GM10266 (cell line): ENCODE results near the gene SDC4.

Source experiments
- DNase-seq: peaks from one replicate; pipeline ENCODE4 v3.0.0; 2012; ENCODE audit errors: extremely low spot score
- CTCF ChIP-seq: IDR thresholded peaks from 2 replicates; pipeline ENCODE4 v1.5.1; 2012; ENCODE audit warnings: mild to moderate bottlenecking, low read depth; ENCODE audit not compliant: control insufficient read depth, insufficient read depth; ENCODE audit errors: missing control alignments

SDC4 gene

GRCh38 chr20:45370571-45371160 is 22.4 kb upstream of the SDC4 start:
- no peak for DNase-seq
- TF ChIP-seq CTCF, result no peak

DNA sequence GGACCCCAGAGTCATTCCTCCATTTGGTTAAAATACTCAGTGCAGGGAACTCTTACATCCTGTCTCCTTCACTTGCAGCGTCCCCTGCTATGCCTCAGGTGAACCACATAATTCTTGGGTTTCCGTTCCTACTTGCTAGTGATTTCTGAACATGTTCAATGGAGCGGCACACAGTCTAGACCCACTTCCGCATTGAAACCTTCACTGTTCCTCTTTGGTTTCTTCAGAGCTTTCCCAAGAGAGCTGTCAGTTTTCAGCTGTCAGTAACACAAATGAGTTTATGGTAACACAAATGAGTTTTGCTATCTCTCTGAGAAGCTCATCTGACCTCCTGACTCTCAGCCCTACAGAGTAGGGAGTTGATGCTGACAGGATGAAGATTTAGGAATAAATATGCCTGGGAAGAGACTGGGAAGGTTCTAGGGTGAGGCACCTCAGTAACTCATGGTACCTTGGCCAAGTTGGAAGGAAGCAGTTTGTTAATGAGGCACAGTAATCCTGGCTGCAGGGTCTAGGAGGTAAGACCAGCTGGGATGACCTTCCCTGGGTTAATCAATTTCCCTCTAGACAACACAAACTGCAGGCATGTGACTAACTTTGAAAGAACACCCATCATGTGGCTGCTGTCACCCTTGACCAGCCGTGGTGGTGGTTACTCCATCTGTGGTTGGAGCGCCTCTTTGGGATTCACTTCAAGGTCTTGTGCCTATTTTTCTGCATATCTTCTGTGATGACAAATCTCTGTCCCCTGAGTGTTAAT is 20.2 kb upstream of the SDC4 start:
- peak; percentile 84 for DNase-seq
- no peak for TF ChIP-seq CTCF

GRCh38 chr20:45367126-45367525 is 18.9 kb upstream of the SDC4 start:
- no peak for DNase-seq
- no peak for TF ChIP-seq CTCF

GRCh38 chr20:45366631-45367030 is 18.4 kb upstream of the SDC4 start:
- no peak for TF ChIP-seq CTCF
- DNase-seq, result no peak

GRCh38 chr20:45366192-45366591 is 18.0 kb upstream of the SDC4 start:
- no peak for DNase-seq
- no peak for TF ChIP-seq CTCF

DNA sequence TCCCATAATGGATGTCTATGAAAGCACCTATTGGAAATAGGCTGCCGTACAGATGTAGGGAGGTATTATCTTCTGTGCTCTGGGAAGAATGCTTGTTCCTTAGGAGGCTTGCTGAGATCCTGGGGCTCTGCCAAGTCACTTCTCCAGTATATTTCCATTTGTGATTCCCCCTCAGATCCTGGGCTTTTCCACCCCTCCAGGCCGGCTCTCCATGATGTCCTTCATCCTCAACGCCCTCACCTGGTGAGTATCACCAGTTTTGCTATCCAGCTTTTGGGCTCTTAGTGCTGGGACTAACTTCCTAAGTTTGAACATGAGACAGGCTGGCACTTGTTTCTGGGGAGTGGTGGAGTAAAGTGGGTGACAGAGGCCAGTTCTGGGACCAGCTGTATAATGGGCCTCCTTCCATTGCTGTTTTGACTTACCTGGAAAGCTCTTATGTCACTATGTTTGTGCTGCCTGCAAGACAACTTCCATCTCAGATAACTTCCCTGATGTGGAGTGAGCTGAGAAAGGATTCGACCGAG is 17.3 kb upstream of the SDC4 start:
- DNase-seq, result no peak
- no peak for TF ChIP-seq CTCF
